ENCODE results near the gene PTPN4.

Gene PTPN4

GRCh38 chr2:119732601-119733164 lies 27.0 kb upstream of the PTPN4 start:
- H3K4me3 ChIP-seq (ENCODE audit: low read depth, low read length), result no peak overlapping the region
- TF ChIP-seq CTCF (IDR thresholded peaks at IDR 0.05; ENCODE audit: insufficient read depth, low read depth, low read length, missing control alignments), result no peak
- no peak for DNase-seq (ENCODE audit: low read depth)

GRCh38 chr2:119734047-119734446 lies 25.7 kb upstream of the PTPN4 start:
- H3K4me3 ChIP-seq (ENCODE audit: low read depth, low read length), result no peak overlapping the region
- no peak for DNase-seq (ENCODE audit: low read depth)
- no peak for TF ChIP-seq CTCF (IDR thresholded peaks at IDR 0.05; ENCODE audit: insufficient read depth, low read depth, low read length, missing control alignments)

- TF ChIP-seq CTCF (IDR thresholded peaks at IDR 0.05; ENCODE audit: insufficient read depth, low read depth, low read length, missing control alignments), result no peak
- H3K4me3 ChIP-seq (ENCODE audit: low read depth, low read length), result no peak overlapping the region
- DNase-seq (ENCODE audit: low read depth), result no peak
Observed at GRCh38 chr2:119735565-119735964, 24.2 kb upstream of the PTPN4 start.

DNA sequence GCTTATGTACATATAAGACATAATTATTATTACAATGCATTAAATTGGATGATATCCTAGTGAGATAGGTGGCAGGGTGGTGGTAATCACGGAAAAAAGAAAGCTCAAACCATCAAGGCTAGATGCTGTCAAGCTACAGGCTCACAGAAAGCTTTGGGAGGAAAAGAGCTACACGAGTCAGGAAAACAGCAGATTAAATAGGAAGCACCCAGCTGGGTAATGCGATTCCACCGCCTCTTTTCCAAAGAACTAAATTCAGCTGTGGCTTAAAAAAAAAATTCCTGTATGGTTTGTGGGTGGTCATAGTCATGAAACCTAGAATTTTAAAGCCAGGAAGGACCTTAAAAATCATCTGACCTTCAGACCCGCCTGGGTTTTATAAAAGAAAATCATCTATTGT lies 23.7 kb upstream of the PTPN4 start:
- DNase-seq (ENCODE audit: low read depth), result no peak
- no peak for TF ChIP-seq CTCF (IDR thresholded peaks at IDR 0.05; ENCODE audit: insufficient read depth, low read depth, low read length, missing control alignments)
- H3K4me3 ChIP-seq (ENCODE audit: low read depth, low read length), result no peak overlapping the region

DNA sequence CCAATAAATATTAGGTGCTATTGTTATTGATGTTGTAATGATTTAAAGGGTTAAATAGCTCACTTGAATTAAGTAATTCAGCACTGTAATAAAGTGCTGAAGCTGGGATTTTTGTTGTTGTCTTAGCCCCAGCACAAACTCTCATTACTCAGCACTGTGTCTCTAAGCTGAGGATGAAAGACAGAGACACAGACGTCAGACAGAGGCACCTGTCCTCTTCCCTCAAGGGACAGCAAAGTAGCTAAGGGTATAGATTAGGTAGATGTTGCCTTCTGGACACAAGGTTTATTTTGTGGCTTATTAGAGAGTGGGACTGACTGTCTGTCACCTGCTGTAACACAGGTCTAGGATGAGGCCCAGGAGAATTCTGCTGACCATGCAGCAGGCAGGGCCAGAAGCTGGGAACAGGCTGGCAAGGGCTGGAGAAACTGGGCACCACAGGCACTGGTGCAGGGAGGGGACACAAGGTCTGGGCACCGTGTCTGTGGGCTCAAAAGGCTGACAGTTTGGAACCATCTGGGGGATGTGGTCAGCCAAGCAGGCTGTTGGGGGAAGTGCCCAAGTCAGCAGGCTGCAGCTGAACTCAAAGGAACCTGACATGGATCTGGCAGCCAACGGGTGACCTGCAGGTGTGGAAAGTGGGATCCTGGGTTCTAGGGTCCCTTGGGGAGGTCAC lies 20.0 kb upstream of the PTPN4 start:
- no peak for DNase-seq (ENCODE audit: low read depth)
- no peak for TF ChIP-seq CTCF (IDR thresholded peaks at IDR 0.05; ENCODE audit: insufficient read depth, low read depth, low read length, missing control alignments)
- no peak overlapping the region for H3K4me3 ChIP-seq (ENCODE audit: low read depth, low read length)

- DNase-seq (ENCODE audit: low read depth), result no peak
- no peak for TF ChIP-seq CTCF (IDR thresholded peaks at IDR 0.05; ENCODE audit: insufficient read depth, low read depth, low read length, missing control alignments)
- no peak overlapping the region for H3K4me3 ChIP-seq (ENCODE audit: low read depth, low read length)
Observed at GRCh38 chr2:119741001-119741400, 18.7 kb upstream of the PTPN4 start.

DNA sequence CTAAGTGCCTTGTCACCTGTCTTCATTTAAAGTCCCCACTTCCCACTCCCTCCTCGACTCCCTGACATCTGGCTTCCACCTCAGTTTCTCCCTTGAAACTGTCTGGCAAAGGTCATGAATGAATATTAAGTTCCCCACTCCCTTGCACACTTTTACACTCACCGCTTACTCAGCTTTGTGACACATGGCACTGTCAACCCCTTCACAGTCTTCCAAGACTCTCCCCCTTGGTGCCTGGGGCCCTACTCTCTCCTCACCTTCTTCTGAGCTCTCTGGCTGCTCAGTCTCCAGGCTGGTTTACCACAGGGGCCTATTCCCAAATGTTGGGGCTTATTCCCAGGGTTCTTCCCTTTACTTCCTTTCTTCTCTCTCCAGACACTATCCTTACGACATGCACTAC lies 17.9 kb upstream of the PTPN4 start:
- no peak for DNase-seq (ENCODE audit: low read depth)
- H3K4me3 ChIP-seq (ENCODE audit: low read depth, low read length), result no peak overlapping the region
- TF ChIP-seq CTCF (IDR thresholded peaks at IDR 0.05; ENCODE audit: insufficient read depth, low read depth, low read length, missing control alignments), result no peak

Measured in GM12865 (cell line).